LNCAP (cell line): Measurements from ENCODE around the gene SLC38A10.

ENCODE experiments used
- CTCF ChIP-seq: fragments of 450-650 bp; IDR thresholded peaks from 2 replicates; pipeline ENCODE4 v1.5.1; 2017; ENCODE audit warnings: mild to moderate bottlenecking

Gene SLC38A10

GRCh38 chr17:81279278-81280275 is 15.5 kb downstream of the SLC38A10 start:
- no peak for TF ChIP-seq CTCF

DNA sequence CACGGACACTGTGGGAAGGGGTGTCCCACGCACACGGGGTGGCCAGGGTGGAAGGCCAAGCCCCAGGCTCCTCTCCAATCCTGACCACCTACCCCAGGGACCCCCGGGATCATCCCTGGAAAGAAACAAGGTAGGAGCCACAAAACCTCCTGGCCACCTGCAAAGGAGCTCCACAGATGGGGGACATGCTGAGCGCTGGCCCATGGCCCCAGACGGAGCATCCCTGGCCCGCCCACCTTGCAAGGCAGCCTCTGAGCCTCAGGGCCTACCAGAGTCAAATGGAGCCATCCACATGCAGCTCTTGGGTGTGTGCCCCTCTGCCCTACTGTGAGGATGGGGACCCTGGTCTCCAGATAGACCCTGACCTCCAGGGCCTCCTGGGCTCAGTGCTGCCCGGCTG is 16.3 kb downstream of the SLC38A10 start:
- no peak for TF ChIP-seq CTCF

DNA sequence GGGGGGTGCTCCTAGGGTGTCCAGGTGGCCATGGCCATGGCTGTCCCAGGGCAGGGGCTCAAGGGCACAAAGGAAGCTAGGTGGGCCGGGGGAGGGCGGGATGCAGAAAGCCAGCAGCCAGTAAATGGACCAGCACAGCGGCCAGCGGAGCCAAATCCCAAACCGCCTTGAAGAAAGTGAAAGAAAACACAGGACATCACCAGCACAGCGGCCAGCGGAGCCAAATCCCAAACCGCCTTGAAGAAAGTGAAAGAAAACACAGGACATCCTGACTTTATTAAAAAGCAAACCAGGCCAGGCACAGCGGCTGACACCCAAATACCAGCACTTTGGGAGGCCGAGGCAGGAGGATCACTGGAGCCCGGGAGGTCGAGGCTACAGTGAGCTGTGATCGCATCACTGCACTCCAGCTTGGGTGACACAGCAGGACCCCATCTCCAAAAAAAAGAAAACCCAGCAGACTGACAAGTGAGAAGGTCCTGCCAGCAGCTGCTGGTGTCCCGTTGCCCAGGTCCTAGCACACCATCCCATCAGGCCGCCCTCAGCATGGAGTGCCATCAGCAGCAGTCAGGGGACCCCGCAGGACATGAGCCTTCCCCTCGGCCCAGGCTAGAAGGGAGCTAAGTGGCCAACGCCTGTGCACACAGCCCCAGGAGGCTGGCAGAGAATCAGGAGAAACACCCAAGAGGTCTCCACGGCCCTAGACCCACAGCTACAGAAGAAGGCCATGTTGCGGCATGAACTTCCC is 17.0 kb downstream of the SLC38A10 start:
- TF ChIP-seq CTCF: no peak

DNA sequence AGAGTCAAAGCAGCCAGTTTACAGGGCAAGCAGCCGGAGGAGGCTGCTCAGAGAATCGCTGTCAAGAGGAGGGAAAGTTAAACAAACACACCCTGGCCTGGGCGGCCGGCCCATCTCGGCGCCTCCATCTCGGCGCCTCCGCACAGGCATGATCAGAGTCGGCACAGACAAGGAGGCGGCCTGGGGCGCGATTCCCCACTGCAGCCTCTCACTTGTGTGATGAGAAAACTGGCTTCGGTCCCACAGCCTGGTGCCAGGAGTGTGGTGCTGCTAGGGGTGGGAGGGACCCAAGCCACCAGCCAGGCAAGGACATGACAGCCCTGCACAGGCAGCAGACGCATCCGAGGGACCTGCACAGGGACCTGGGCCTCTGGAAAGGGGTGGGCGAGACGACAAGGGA is 17.7 kb downstream of the SLC38A10 start:
- no peak for TF ChIP-seq CTCF

DNA sequence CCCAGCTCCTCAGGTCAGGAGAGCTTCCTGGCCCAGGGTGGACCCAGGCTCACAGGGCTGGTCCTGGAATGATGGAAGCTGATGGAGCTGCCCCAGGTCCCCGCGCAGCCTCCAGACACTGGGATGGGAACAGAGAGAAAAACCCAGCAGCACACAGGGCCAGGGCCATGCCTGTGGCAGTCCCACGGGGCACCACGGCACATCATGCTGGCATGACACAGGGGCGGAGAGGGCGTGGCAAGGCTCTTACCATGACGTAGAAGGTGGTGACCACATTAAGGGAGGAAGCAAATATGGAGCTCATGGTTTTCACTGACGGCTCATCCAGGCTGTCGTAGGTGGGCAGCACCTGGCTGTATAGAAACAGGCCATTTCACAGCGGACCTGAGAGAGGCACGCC is 18.3 kb downstream of the SLC38A10 start:
- no peak for TF ChIP-seq CTCF

DNA sequence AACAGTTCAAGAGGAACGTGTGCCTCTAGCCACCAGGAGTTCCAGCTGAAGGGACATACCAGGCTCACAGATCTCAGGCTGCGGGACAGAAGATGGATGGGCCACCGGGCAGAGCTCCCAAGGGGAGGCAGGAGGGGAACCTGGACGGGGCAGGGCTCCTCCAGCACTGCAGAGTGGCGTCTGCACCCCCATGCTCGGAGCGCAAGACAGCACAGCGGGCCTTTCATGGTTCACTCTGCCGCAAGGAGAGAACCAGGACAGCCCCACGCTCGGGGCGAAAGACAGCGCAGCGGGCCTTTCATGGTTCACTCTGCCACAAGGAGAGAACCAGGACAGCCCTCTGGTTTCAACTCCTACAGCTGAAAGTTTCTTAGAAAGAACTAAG is 20.6 kb downstream of the SLC38A10 start:
- no peak for TF ChIP-seq CTCF

DNA sequence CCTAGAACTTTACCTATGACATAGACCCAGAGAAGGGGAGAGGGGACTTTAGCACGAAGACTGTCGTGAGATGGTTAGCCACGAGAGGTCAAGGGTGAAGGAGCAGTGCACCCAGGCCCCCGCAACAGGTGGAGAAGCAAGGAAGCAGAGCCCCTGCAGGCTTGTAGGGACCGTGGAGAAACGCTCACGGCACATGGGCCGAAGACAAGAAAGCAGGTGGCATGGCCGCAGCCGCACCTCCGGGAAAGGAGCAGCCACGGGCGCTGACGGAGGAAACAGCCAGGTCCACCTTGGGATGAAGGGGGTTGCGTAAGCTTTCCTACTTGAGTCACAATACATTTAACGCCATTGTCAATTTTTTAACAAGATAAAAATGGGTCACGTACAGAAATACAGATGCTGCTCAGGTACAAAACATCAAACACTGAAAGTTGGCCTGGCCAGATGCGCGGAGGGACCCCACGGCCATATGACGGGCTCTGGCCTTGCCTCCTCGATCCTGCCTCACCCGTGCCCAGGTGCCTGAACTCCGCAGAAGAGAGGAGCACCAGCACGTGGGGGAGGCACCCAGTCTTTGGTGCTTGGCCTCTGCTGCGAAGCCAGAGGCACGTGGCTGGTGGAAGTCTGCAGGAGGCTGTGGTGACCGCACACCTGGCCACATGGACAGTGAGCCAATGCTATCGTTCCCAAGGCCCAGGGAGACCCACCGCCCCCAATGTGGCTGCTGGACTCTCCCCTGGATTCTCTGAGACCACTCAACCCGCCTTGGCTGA is 21.2 kb downstream of the SLC38A10 start:
- TF ChIP-seq CTCF: no peak
